Loucy (cell line): ENCODE results near the gene CNTNAP2.

Experiments used
- H2AFZ ChIP-seq: fragments of 200-600 bp; sonication (generic); 2 replicates; pipeline ENCODE4 v1.6.0; 2016; ENCODE audit warnings: antibody characterized with exemption, mild to moderate bottlenecking, low read length, moderate library complexity
- H3F3A ChIP-seq: fragments of 200-600 bp; 2 replicates; pipeline ENCODE4 v1.6.0; 2016; ENCODE audit warnings: antibody characterized with exemption, low read depth, mild to moderate bottlenecking
- H3K27me3 ChIP-seq: fragments of 200-600 bp; sonication (generic); 2 replicates; pipeline ENCODE4 v1.6.1; 2014; ENCODE audit warnings: low read length, mild to moderate bottlenecking; ENCODE audit not compliant: insufficient read depth, poor library complexity, severe bottlenecking
- H3K36me3 ChIP-seq: fragments of 200-600 bp; sonication (generic); 2 replicates; pipeline ENCODE4 v1.6.1; 2016; ENCODE audit warnings: low read length; ENCODE audit not compliant: insufficient read depth
- H3K4me1 ChIP-seq: fragments of 200-600 bp; sonication (generic); 2 replicates; pipeline ENCODE4 v1.5.1; 2014; ENCODE audit warnings: low read length, mild to moderate bottlenecking; ENCODE audit not compliant: insufficient read depth, poor library complexity, severe bottlenecking
- H3K4me2 ChIP-seq: fragments of 200-600 bp; sonication (generic); 2 replicates; pipeline ENCODE4 v1.6.0; 2014; ENCODE audit warnings: antibody characterized with exemption, low read length, low read depth, mild to moderate bottlenecking; ENCODE audit not compliant: poor library complexity, severe bottlenecking
- H3K4me3 ChIP-seq: fragments of 200-600 bp; sonication (generic); 2 replicates; pipeline ENCODE4 v1.5.1; 2014; ENCODE audit warnings: low read length, mild to moderate bottlenecking, mixed read lengths; ENCODE audit not compliant: poor library complexity, severe bottlenecking
- H3K79me2 ChIP-seq: fragments of 200-600 bp; sonication (generic); 2 replicates; pipeline ENCODE4 v1.6.1; 2014; ENCODE audit warnings: low read length; ENCODE audit not compliant: insufficient read depth
- H3K9ac ChIP-seq: fragments of 200-600 bp; sonication (generic); 2 replicates; pipeline ENCODE4 v1.6.0; 2014; ENCODE audit warnings: mild to moderate bottlenecking, low read depth, low read length, moderate library complexity; ENCODE audit not compliant: poor library complexity, severe bottlenecking
- H3K9me2 ChIP-seq: fragments of 200-600 bp; sonication (generic); replicated peaks from 2 replicates; pipeline ENCODE4 v1.6.1; 2016; ENCODE audit warnings: low read depth, low read length, mixed read lengths
- H3K9me3 ChIP-seq: fragments of 200-600 bp; sonication (generic); 2 replicates; pipeline ENCODE4 v1.6.1; 2014; ENCODE audit warnings: mild to moderate bottlenecking, antibody characterized with exemption, low read length, low read depth; ENCODE audit not compliant: insufficient read depth
- H4K20me1 ChIP-seq: fragments of 200-600 bp; sonication (generic); 2 replicates; pipeline ENCODE4 v1.6.0; 2014; ENCODE audit warnings: antibody characterized with exemption, low read length, mild to moderate bottlenecking; ENCODE audit not compliant: insufficient read depth, poor library complexity, severe bottlenecking
- EZH2phosphoT487 ChIP-seq: fragments of 200-600 bp; IDR thresholded peaks from 2 replicates; pipeline ENCODE4 v1.6.1; 2018; ENCODE audit warnings: antibody characterized with exemption, mild to moderate bottlenecking, moderate library complexity, borderline replicate concordance
- TF ChIP-seq, protein P1 (sequence below): fragments of 200-600 bp; sonication (generic); conservative IDR thresholded peaks from 2 replicates; pipeline ENCODE4 v1.5.1; 2014; ENCODE audit warnings: mild to moderate bottlenecking, antibody characterized with exemption, low read length

CNTNAP2 gene

DNA sequence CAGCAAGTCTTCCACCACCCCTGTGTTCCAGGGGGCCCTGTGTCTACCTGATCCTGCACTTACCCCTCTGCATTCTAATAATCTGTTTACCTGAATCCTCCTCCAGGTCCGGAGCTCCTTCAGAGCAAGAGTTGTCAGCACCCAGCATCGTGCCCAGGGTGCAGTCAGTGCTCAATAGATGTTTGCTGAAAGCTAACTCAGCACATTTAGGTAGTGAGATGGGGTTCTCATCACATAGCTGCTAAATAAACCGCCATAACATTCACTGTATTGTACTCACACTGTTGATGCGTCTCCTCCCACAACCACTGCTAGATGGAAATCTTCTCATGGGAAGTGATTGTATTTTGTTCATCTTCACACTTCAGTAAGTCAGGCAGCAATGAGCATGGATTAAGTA is 2097.5 kb downstream of the CNTNAP2 start:
- H3K27me3 ChIP-seq = no peaks in the 10 kb centered on the region
- no peak for TF ChIP-seq EZH2phosphoT487
- TF ChIP-seq, protein P1, sequence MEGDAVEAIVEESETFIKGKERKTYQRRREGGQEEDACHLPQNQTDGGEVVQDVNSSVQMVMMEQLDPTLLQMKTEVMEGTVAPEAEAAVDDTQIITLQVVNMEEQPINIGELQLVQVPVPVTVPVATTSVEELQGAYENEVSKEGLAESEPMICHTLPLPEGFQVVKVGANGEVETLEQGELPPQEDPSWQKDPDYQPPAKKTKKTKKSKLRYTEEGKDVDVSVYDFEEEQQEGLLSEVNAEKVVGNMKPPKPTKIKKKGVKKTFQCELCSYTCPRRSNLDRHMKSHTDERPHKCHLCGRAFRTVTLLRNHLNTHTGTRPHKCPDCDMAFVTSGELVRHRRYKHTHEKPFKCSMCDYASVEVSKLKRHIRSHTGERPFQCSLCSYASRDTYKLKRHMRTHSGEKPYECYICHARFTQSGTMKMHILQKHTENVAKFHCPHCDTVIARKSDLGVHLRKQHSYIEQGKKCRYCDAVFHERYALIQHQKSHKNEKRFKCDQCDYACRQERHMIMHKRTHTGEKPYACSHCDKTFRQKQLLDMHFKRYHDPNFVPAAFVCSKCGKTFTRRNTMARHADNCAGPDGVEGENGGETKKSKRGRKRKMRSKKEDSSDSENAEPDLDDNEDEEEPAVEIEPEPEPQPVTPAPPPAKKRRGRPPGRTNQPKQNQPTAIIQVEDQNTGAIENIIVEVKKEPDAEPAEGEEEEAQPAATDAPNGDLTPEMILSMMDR = no peak
- H4K20me1 ChIP-seq = no peaks in the 10 kb centered on the region
- no peaks in the 10 kb centered on the region; the same call in 1 of the 2 replicates for H3K9me3 ChIP-seq
- no peaks in the 10 kb centered on the region for H3K4me1 ChIP-seq
- no peak overlapping the region for H2AFZ ChIP-seq
- H3F3A ChIP-seq = no peaks in the 10 kb centered on the region
- no peaks in the 10 kb centered on the region for H3K9me2 ChIP-seq
- H3K4me3 ChIP-seq = no peak overlapping the region
- H3K4me2 ChIP-seq = no peak overlapping the region
- no peak overlapping the region for H3K9ac ChIP-seq
- no peaks in the 10 kb centered on the region for H3K79me2 ChIP-seq
- H3K36me3 ChIP-seq = no peaks in the 10 kb centered on the region

DNA sequence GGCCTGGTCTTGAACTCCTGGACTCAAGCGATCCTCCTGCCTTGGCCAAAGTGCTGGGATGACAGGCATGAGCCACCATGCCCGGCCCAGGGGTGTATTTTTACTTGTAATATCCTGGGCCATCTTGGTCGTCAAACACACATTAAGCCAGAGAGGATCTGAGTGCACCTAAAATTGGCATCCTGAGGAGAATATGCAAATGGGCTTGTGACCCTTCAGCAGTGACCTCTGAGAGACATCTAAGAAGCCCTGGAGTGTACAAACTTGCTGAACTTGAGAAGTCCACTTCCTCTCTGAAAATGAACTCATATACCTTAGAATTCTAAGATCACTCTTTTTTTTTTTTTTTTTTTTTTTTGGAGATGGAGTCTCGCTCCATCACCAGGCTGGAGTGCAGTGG is 2102.0 kb downstream of the CNTNAP2 start:
- Histone ChIP-seq H3F3A (no peaks in the 10 kb centered on the region), H3K4me1 (no peaks in the 10 kb centered on the region), H3K27me3 (no peaks in the 10 kb centered on the region), H3K9me2 (no peaks in the 10 kb centered on the region), H4K20me1 (no peaks in the 10 kb centered on the region), H3K9me3 (no peaks in the 10 kb centered on the region; the same call in 1 of the 2 replicates), H3K9ac (no peak overlapping the region), H3K79me2 (no peaks in the 10 kb centered on the region), H3K4me2 (no peak overlapping the region), H3K36me3 (no peaks in the 10 kb centered on the region), H2AFZ (no peak overlapping the region), H3K4me3 (no peak overlapping the region)
- no peak for TF ChIP-seq EZH2phosphoT487
- TF ChIP-seq, protein P1 = no peak

- Histone ChIP-seq H4K20me1 (no peaks in the 10 kb centered on the region), H3K79me2 (no peaks in the 10 kb centered on the region), H3K4me1 (no peaks in the 10 kb centered on the region), H3K9ac (no peak overlapping the region), H3K9me3 (no peaks in the 10 kb centered on the region; the same call in 1 of the 2 replicates), H3K4me3 (no peak overlapping the region), H3K27me3 (no peaks in the 10 kb centered on the region), H3K36me3 (no peaks in the 10 kb centered on the region), H2AFZ (no peak overlapping the region), H3K9me2 (no peaks in the 10 kb centered on the region), H3F3A (no peaks in the 10 kb centered on the region), H3K4me2 (no peak overlapping the region)
- TF ChIP-seq, protein P1 = no peak
- TF ChIP-seq EZH2phosphoT487 = no peak
These were observed 2106.1 kb downstream of the CNTNAP2 start for GRCh38 chr7:148222721-148223120.
